Upper lobe of left lung (tissue), 4 donors: ENCODE data around the gene GMDS.

ENCODE experiments used
- CTCF ChIP-seq, 6 experiments: fragments of 450-650 bp in 4 of 6; fragments of 200-600 bp in 2 of 6; sonication (generic) in 2 of 6; IDR thresholded peaks; one replicate each; pipeline ENCODE4 v1.5.1; 2016 to 2019; ENCODE audit warnings: antibody characterized with exemption in 6 of 6
- POLR2AphosphoS5 ChIP-seq, 2 donors: sonication (generic); formaldehyde crosslinking; IDR thresholded peaks; one replicate each; pipeline ENCODE4 v1.5.1; 2017; ENCODE audit warnings: antibody characterized with exemption in 2 of 2

- TF ChIP-seq POLR2AphosphoS5 (IDR thresholded peaks at IDR 0.05), result no peak
- TF ChIP-seq CTCF (IDR thresholded peaks at IDR 0.05), result no peak
Observed at GRCh38 chr6:2019051-2019450, 226.4 kb downstream of the GMDS start.
